SH-SY5Y (cell line): ENCODE measurements around the gene ATPAF2.

Experiments
- GATA2 ChIP-seq: IDR thresholded peaks from 2 replicates; pipeline ENCODE4 v1.6.1; 2011; ENCODE audit warnings: mild to moderate bottlenecking, low read depth, low read length
- GATA3 ChIP-seq: IDR thresholded peaks from 2 replicates; pipeline ENCODE4 v1.6.1; 2011; ENCODE audit warnings: low read depth, mild to moderate bottlenecking, low read length, moderate library complexity

The ATPAF2 gene

GRCh38 chr17:18045691-18046350 is 6.9 kb upstream of the ATPAF2 start:
- TF ChIP-seq GATA3 (no peak), GATA2 (no peak)

- TF ChIP-seq GATA3 (no peak), GATA2 (no peak)
Measured at GRCh38 chr17:18044609-18045008, 5.6 kb upstream of the ATPAF2 start.

GRCh38 chr17:18043491-18043890 is 4.5 kb upstream of the ATPAF2 start:
- TF ChIP-seq GATA2, result no peak
- TF ChIP-seq GATA3, result no peak

GRCh38 chr17:18042983-18043382 is 4.0 kb upstream of the ATPAF2 start:
- TF ChIP-seq GATA3 (no peak), GATA2 (no peak)

DNA sequence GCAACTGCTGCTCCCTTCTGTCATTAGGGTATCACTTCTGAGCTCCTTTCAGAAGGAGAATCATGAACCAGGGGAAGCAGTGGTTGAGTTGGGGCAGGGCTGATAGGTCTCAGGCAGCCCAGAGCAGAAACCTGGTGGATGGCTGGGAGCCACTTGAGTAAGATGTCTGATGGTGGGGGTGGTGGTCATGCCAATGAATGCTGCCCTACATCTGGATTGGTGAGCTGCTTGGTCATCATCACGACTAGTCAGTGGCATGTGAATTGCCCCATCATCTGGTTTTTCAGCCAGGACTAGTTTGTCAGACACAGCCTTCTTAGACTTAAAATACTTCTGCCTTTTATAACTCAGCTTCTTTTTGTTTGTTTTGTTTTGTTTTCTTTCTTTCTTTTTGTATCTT is 2.8 kb upstream of the ATPAF2 start:
- no peak for TF ChIP-seq GATA3
- no peak for TF ChIP-seq GATA2

- TF ChIP-seq GATA3 (no peak), GATA2 (no peak)
Measured at GRCh38 chr17:18040261-18040858, 1.4 kb upstream of the ATPAF2 start.

- TF ChIP-seq GATA2 (no peak), GATA3 (no peak)
Measured at GRCh38 chr17:18039535-18040260, 730 bp upstream of the ATPAF2 start.

- no peak for TF ChIP-seq GATA3
- TF ChIP-seq GATA2, result no peak
Measured at GRCh38 chr17:18038149-18038850, 668 bp downstream of the ATPAF2 start.

DNA sequence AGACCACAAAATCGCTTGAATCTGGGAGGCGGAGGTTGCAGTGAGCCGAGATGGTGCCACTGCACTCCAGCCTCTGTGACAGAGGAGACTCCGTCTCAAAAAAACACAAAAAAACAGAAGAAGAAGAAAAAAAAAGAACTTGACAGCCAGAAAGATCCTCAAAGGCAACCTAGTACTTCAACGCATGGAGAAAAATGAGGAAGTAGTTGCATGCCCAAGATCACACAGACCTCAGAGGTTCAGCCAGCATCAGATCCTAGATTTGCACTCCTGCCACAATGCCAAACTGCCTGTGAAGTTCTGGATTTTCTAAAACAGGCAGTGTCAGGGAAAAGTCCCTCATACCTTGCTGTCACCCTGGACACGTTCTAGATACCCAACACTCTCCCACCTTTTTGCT is 1.5 kb downstream of the ATPAF2 start:
- TF ChIP-seq GATA3, result no peak
- TF ChIP-seq GATA2, result no peak

DNA sequence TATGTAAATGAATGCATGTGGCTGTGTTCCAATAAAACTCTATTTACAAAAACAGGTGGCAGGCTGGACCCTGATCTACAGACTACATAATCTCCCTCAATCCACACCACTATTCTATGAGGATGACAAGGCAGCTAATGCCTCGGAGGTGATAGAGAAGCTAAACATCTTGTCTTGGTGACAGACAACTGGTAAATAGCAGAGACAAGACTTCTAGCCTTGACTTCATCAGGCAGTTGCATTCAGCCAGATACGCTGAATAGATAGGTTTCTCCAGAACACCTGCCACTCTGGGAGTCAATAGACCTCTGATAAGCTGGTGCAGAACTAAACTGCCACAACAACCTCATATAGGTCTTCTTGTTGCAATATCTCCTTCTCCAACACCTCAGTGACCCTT is 3.3 kb downstream of the ATPAF2 start:
- TF ChIP-seq GATA2 (no peak), GATA3 (no peak)

GRCh38 chr17:18033442-18034099 is 5.4 kb downstream of the ATPAF2 start:
- TF ChIP-seq GATA2 (no peak), GATA3 (no peak)

- TF ChIP-seq GATA3, result no peak
- no peak for TF ChIP-seq GATA2
Measured at GRCh38 chr17:18031955-18032354, 7.0 kb downstream of the ATPAF2 start.

DNA sequence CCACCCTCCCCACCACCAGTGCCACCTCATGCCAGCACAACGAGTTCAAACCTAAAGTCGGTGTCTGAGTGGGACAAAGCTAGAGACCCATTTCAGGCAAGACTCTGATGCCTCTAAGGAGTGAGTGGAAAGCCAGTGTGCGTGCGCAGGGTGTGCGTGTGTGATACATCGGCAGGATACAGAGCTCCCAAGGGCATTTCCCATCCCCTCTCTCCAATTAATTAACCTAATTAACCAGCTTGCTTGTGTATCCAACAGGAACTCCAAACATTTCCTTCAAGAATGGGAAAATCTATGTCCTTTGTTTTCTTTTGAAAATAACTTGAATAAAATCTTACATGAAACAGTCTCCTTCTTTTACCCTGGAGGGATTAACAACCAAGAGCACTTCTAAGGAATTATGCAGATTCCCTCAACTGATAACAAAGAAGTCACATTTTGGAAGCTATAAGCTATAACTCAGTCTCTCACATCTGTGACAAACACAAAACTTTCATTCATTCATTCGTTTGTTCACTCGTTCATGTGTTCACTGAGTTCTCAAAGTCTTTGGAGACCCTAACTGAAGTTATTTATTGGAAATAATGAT is 9.9 kb downstream of the ATPAF2 start:
- TF ChIP-seq GATA2 (no peak), GATA3 (no peak)
